ENCODE measurements around the gene EVA1A. TPM values are rescaled to one million over a fixed set of nuclear protein-coding genes. Genes with fewer than 3 reads are reported as not detected.

The EVA1A gene
- total RNA-seq, 1 donor from 2014 or later: 19.0 TPM

- Mint-ChIP-seq H3K27ac (ENCODE audit: unreplicated experiment) (no peak overlapping the region), H3K9me3 (ENCODE audit: unreplicated experiment) (peaks cover 5% of the 10 kb centered on the region), H3K27me3 (ENCODE audit: low read depth, unreplicated experiment) (no peaks in the 10 kb centered on the region), H3K4me1 (ENCODE audit: low read depth, unreplicated experiment) (no peaks in the 10 kb centered on the region), H3K36me3 (ENCODE audit: low read depth, unreplicated experiment) (no peaks in the 10 kb centered on the region), H3K4me3 (ENCODE audit: unreplicated experiment) (no peak overlapping the region)
- no peak overlapping the region for H3K27ac ChIP-seq (ENCODE audit: low read depth, low read length)
- H3K4me3 ChIP-seq (ENCODE audit: insufficient read depth, low read depth, low read length): no peak overlapping the region
- no peaks in the 10 kb centered on the region for H3K4me1 ChIP-seq (ENCODE audit: insufficient read depth, low read length)
- H2AFZ ChIP-seq (ENCODE audit: low read depth, low read length): no peak overlapping the region
- H4K20me1 ChIP-seq (ENCODE audit: insufficient read depth, low read length): no peaks in the 10 kb centered on the region
- DNase-seq (ENCODE audit: low read depth) (no peak), FAIRE-seq (no peak)
- H3K36me3 ChIP-seq (ENCODE audit: insufficient read depth, low read length): no peaks in the 10 kb centered on the region
- TF ChIP-seq CTCF (IDR thresholded peaks at IDR 0.05; ENCODE audit: insufficient read depth, low read depth, low read length) (no peak), EZH2 (IDR thresholded peaks at IDR 0.05; ENCODE audit: insufficient read depth, low read length) (no peak)
- H3K4me2 ChIP-seq (ENCODE audit: low read length): no peak overlapping the region
- H3K9me3 ChIP-seq (ENCODE audit: insufficient read depth, low read depth, low read length): no peaks in the 10 kb centered on the region
- H3K9ac ChIP-seq (ENCODE audit: low read length): no peak overlapping the region
- H3K79me2 ChIP-seq (ENCODE audit: insufficient read depth, low read length): no peaks in the 10 kb centered on the region
- H3K27me3 ChIP-seq (ENCODE audit: insufficient read depth, low read length): no peaks in the 10 kb centered on the region
Measured at GRCh38 chr2:75453384-75454240, 107.1 kb downstream of the EVA1A start.

DNA sequence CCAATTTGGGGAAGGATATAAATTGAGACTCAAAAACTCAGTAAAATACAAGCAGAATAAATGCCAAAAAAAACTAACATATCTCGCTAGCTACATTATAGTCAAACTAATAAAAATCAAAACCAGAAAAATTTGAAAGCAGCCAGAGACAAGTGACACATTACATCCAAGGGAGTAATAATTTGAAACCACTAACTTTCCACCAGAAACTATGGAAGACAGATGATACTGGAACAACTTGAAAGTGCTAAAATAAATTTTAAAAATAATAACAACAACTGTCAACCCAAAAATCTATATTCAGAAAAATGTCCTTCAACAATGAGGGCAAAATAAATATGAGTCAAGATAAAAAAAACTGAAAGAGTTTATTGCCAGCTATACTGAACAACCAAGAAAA, 110.7 kb downstream of the EVA1A start:
- no peak overlapping the region for H3K4me3 ChIP-seq (ENCODE audit: insufficient read depth, low read depth, low read length)
- DNase-seq (ENCODE audit: low read depth) (no peak), FAIRE-seq (no peak)
- no peak overlapping the region for H3K27ac ChIP-seq (ENCODE audit: low read depth, low read length)
- H3K9me3 ChIP-seq (ENCODE audit: insufficient read depth, low read depth, low read length): no peaks in the 10 kb centered on the region
- H3K4me2 ChIP-seq (ENCODE audit: low read length): no peak overlapping the region
- peaks cover 2% of the 10 kb centered on the region for H3K9me3 Mint-ChIP-seq (ENCODE audit: unreplicated experiment)
- H3K79me2 ChIP-seq (ENCODE audit: insufficient read depth, low read length): no peaks in the 10 kb centered on the region
- no peak overlapping the region for H3K9ac ChIP-seq (ENCODE audit: low read length)
- H3K36me3 Mint-ChIP-seq (ENCODE audit: low read depth, unreplicated experiment): no peaks in the 10 kb centered on the region
- H3K4me3 Mint-ChIP-seq (ENCODE audit: unreplicated experiment): no peak overlapping the region
- no peaks in the 10 kb centered on the region for H3K27me3 ChIP-seq (ENCODE audit: insufficient read depth, low read length)
- H3K27ac Mint-ChIP-seq (ENCODE audit: unreplicated experiment): no peak overlapping the region
- H2AFZ ChIP-seq (ENCODE audit: low read depth, low read length): no peak overlapping the region
- H3K36me3 ChIP-seq (ENCODE audit: insufficient read depth, low read length): no peaks in the 10 kb centered on the region
- H4K20me1 ChIP-seq (ENCODE audit: insufficient read depth, low read length): no peaks in the 10 kb centered on the region
- no peaks in the 10 kb centered on the region for H3K4me1 Mint-ChIP-seq (ENCODE audit: low read depth, unreplicated experiment)
- H3K27me3 Mint-ChIP-seq (ENCODE audit: low read depth, unreplicated experiment): no peaks in the 10 kb centered on the region
- no peaks in the 10 kb centered on the region for H3K4me1 ChIP-seq (ENCODE audit: insufficient read depth, low read length)
- TF ChIP-seq CTCF (IDR thresholded peaks at IDR 0.05; ENCODE audit: insufficient read depth, low read depth, low read length): no peak
- no peak for TF ChIP-seq EZH2 (IDR thresholded peaks at IDR 0.05; ENCODE audit: insufficient read depth, low read length)

DNA sequence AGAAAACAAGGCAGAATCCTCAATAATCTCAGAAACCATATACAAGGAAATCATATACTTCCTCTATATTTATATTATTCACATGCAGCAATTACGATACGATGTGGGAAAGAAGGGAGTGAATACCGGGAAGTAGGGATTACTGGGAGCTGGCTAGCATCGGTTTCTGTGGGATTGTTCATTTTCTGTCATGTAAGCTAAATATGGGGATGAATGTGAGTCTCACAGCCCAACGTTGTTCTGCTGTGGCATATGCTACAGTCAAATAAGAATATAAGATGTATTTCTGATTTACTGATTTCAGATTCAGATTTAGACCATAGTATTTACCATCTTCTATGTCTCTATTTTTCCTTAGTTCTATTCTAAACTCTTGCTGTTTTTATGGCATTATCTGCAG, 113.6 kb downstream of the EVA1A start:
- Mint-ChIP-seq H3K27me3 (ENCODE audit: low read depth, unreplicated experiment) (no peaks in the 10 kb centered on the region), H3K4me3 (ENCODE audit: unreplicated experiment) (no peak overlapping the region), H3K27ac (ENCODE audit: unreplicated experiment) (no peak overlapping the region), H3K4me1 (ENCODE audit: low read depth, unreplicated experiment) (no peaks in the 10 kb centered on the region), H3K36me3 (ENCODE audit: low read depth, unreplicated experiment) (no peaks in the 10 kb centered on the region), H3K9me3 (ENCODE audit: unreplicated experiment) (peaks cover 2% of the 10 kb centered on the region)
- no peak overlapping the region for H2AFZ ChIP-seq (ENCODE audit: low read depth, low read length)
- H3K4me1 ChIP-seq (ENCODE audit: insufficient read depth, low read length): no peaks in the 10 kb centered on the region
- DNase-seq (ENCODE audit: low read depth) (no peak), FAIRE-seq (no peak)
- no peak overlapping the region for H3K27ac ChIP-seq (ENCODE audit: low read depth, low read length)
- H3K4me3 ChIP-seq (ENCODE audit: insufficient read depth, low read depth, low read length): no peak overlapping the region
- H3K4me2 ChIP-seq (ENCODE audit: low read length): no peak overlapping the region
- no peak for TF ChIP-seq EZH2 (IDR thresholded peaks at IDR 0.05; ENCODE audit: insufficient read depth, low read length)
- no peak for TF ChIP-seq CTCF (IDR thresholded peaks at IDR 0.05; ENCODE audit: insufficient read depth, low read depth, low read length)
- H3K9me3 ChIP-seq (ENCODE audit: insufficient read depth, low read depth, low read length): no peaks in the 10 kb centered on the region
- no peak overlapping the region for H3K9ac ChIP-seq (ENCODE audit: low read length)
- no peaks in the 10 kb centered on the region for H3K36me3 ChIP-seq (ENCODE audit: insufficient read depth, low read length)
- no peaks in the 10 kb centered on the region for H3K79me2 ChIP-seq (ENCODE audit: insufficient read depth, low read length)
- no peaks in the 10 kb centered on the region for H3K27me3 ChIP-seq (ENCODE audit: insufficient read depth, low read length)
- H4K20me1 ChIP-seq (ENCODE audit: insufficient read depth, low read length): no peaks in the 10 kb centered on the region
